Trophoblast cell (in vitro differentiated cells and primary cell): ENCODE measurements around the gene IFITM10.

Source experiments
- DNase-seq, 2 donors: peaks; one replicate each; pipeline ENCODE4 v3.0.0-alpha.2; 2016
- H2AFZ ChIP-seq: 2 replicates; pipeline ENCODE4 v1.6.1; 2013; ENCODE audit warnings: low read length, moderate library complexity, mild to moderate bottlenecking; ENCODE audit not compliant: insufficient read depth, poor library complexity
- H2AK5ac ChIP-seq: 2 replicates; pipeline ENCODE4 v1.6.1; 2013; ENCODE audit warnings: mild to moderate bottlenecking, low read length
- H2BK120ac ChIP-seq: 2 replicates; pipeline ENCODE4 v1.6.1; 2013; ENCODE audit warnings: low read length, mild to moderate bottlenecking, moderate library complexity; ENCODE audit not compliant: insufficient read depth, poor library complexity
- H2BK12ac ChIP-seq: 2 replicates; pipeline ENCODE4 v1.6.1; 2013; ENCODE audit warnings: mild to moderate bottlenecking, low read length, moderate library complexity
- H2BK5ac ChIP-seq: 2 replicates; pipeline ENCODE4 v1.6.1; 2013; ENCODE audit warnings: low read length, low read depth, moderate library complexity, mild to moderate bottlenecking; ENCODE audit not compliant: poor library complexity
- H3K14ac ChIP-seq: 2 replicates; pipeline ENCODE4 v1.6.1; 2013; ENCODE audit warnings: mild to moderate bottlenecking, low read length
- H3K18ac ChIP-seq: 2 replicates; pipeline ENCODE4 v1.6.1; 2013; ENCODE audit warnings: mild to moderate bottlenecking, low read length
- H3K23ac ChIP-seq: 2 replicates; pipeline ENCODE4 v1.6.1; 2013; ENCODE audit warnings: low read length
- H3K27ac ChIP-seq: 2 replicates; pipeline ENCODE4 v1.5.1; 2013; ENCODE audit warnings: low read depth, mild to moderate bottlenecking, inconsistent platforms, low read length, moderate library complexity
- H3K27me3 ChIP-seq: 2 replicates; pipeline ENCODE4 v1.6.1; 2013; ENCODE audit warnings: inconsistent platforms, mild to moderate bottlenecking, low read length, moderate library complexity; ENCODE audit not compliant: insufficient read depth
- H3K36me3 ChIP-seq, 2 experiments: 1 replicate in 1 of 2; 2 replicates in 1 of 2; pipeline ENCODE4 v1.6.1; 2013; ENCODE audit warnings: low read length in 2 of 2, mild to moderate bottlenecking in 2 of 2, moderate library complexity in 1 of 2; ENCODE audit not compliant: insufficient read depth in 2 of 2, control insufficient read depth in 1 of 2
- H3K4ac ChIP-seq: 2 replicates; pipeline ENCODE4 v1.6.1; 2013; ENCODE audit warnings: low read depth, mild to moderate bottlenecking, low read length, moderate library complexity
- H3K4me1 ChIP-seq, 2 experiments: 1 replicate in 1 of 2; 2 replicates in 1 of 2; pipeline ENCODE4 v1.6.1; 2013; ENCODE audit warnings: low read length in 2 of 2, mild to moderate bottlenecking in 2 of 2, moderate library complexity in 1 of 2; ENCODE audit not compliant: insufficient read depth in 2 of 2, control insufficient read depth in 1 of 2
- H3K4me2 ChIP-seq: 2 replicates; pipeline ENCODE4 v1.6.1; 2013; ENCODE audit warnings: inconsistent platforms, mild to moderate bottlenecking, low read length, moderate library complexity
- H3K4me3 ChIP-seq: 2 replicates; pipeline ENCODE4 v1.5.1; 2013; ENCODE audit warnings: mild to moderate bottlenecking, low read depth, low read length, inconsistent platforms
- H3K79me1 ChIP-seq: one replicate; pipeline ENCODE4 v1.6.1; 2013; ENCODE audit warnings: low read length
- H3K79me2 ChIP-seq: 2 replicates; pipeline ENCODE4 v1.6.1; 2013; ENCODE audit warnings: low read length, mild to moderate bottlenecking; ENCODE audit not compliant: control insufficient read depth, insufficient read depth, poor library complexity
- H3K9ac ChIP-seq: 2 replicates; pipeline ENCODE4 v1.6.1; 2013; ENCODE audit warnings: mild to moderate bottlenecking, low read length
- H3K9me3 ChIP-seq: 2 replicates; pipeline ENCODE4 v1.6.1; 2013; ENCODE audit warnings: low read depth, mild to moderate bottlenecking, control low read depth, inconsistent platforms, low read length; ENCODE audit not compliant: insufficient read depth
- H4K12ac ChIP-seq: 2 replicates; pipeline ENCODE4 v1.6.1; 2013; ENCODE audit warnings: low read depth, mild to moderate bottlenecking, low read length, moderate library complexity
- H4K8ac ChIP-seq: 2 replicates; pipeline ENCODE4 v1.6.1; 2013; ENCODE audit warnings: low read depth, mild to moderate bottlenecking, low read length, moderate library complexity
- H4K91ac ChIP-seq: one replicate; pipeline ENCODE4 v1.6.1; 2013; ENCODE audit warnings: low read depth, mild to moderate bottlenecking, low read length, moderate library complexity
- WGBS: extraction: QIAGEN DNeasy Blood & Tissue Kit; methylation state at CpG from one replicate; pipeline ENCODE4 v1.1.7; 2013; ENCODE audit warnings: missing lambda C conversion rate; ENCODE audit not compliant: insufficient read length, insufficient coverage; ENCODE audit errors: extremely low coverage; 5-methylcytosine and 5-hydroxymethylcytosine counted together

The IFITM10 gene

GRCh38 chr11:1707751-1708150 lies 42.6 kb downstream of the IFITM10 start:
- H3K79me2 ChIP-seq, result no peaks in the 10 kb centered on the region
- no peak overlapping the region for H3K18ac ChIP-seq
- no peak overlapping the region for H3K4me2 ChIP-seq
- no peak overlapping the region for H3K23ac ChIP-seq
- H3K27me3 ChIP-seq, result no peaks in the 10 kb centered on the region
- no peak overlapping the region for H2AK5ac ChIP-seq
- no peak overlapping the region for H3K27ac ChIP-seq
- no CpG with 5 or more reads among the region's 4 CpGs for WGBS
- H3K36me3 ChIP-seq, result no peaks in the 10 kb centered on the region
- peaks cover 3% of the 10 kb centered on the region in 2 experiments for H3K4me1 ChIP-seq
- H3K79me1 ChIP-seq, result no peaks in the 10 kb centered on the region
- H2BK12ac ChIP-seq, result no peak overlapping the region
- no peak overlapping the region for H3K14ac ChIP-seq
- no peak overlapping the region for H2AFZ ChIP-seq
- no peak overlapping the region for H4K91ac ChIP-seq
- no peak overlapping the region for H4K8ac ChIP-seq
- no peak overlapping the region for H3K4me3 ChIP-seq
- no peak overlapping the region for H3K4ac ChIP-seq
- no peak overlapping the region for H3K9ac ChIP-seq
- no peak for DNase-seq
- H4K12ac ChIP-seq, result no peak overlapping the region
- no peaks in the 10 kb centered on the region for H3K9me3 ChIP-seq
- no peak overlapping the region for H2BK5ac ChIP-seq
- no peak overlapping the region for H2BK120ac ChIP-seq

GRCh38 chr11:1706634-1707400 lies 43.6 kb downstream of the IFITM10 start:
- H3K18ac ChIP-seq, result no peak overlapping the region
- H3K27ac ChIP-seq, result no peak overlapping the region
- no peak overlapping the region for H2BK5ac ChIP-seq
- H2BK120ac ChIP-seq, result no peak overlapping the region
- H3K4me3 ChIP-seq, result no peak overlapping the region
- no peak overlapping the region for H3K4ac ChIP-seq
- no peaks in the 10 kb centered on the region for H3K27me3 ChIP-seq
- H3K4me1 ChIP-seq, result peaks cover 3% of the 10 kb centered on the region in 2 experiments
- H3K23ac ChIP-seq, result no peak overlapping the region
- H4K8ac ChIP-seq, result no peak overlapping the region
- no peak overlapping the region for H2AFZ ChIP-seq
- H3K14ac ChIP-seq, result no peak overlapping the region
- H2BK12ac ChIP-seq, result no peak overlapping the region
- no peak overlapping the region for H3K9ac ChIP-seq
- no peak overlapping the region for H4K91ac ChIP-seq
- DNase-seq, result no peak
- no peaks in the 10 kb centered on the region for H3K79me2 ChIP-seq
- H4K12ac ChIP-seq, result no peak overlapping the region
- no peaks in the 10 kb centered on the region for H3K79me1 ChIP-seq
- WGBS, result no CpG with 5 or more reads among the region's 17 CpGs
- H3K4me2 ChIP-seq, result no peak overlapping the region
- H2AK5ac ChIP-seq, result no peak overlapping the region
- H3K9me3 ChIP-seq, result no peaks in the 10 kb centered on the region
- H3K36me3 ChIP-seq, result no peaks in the 10 kb centered on the region

DNA sequence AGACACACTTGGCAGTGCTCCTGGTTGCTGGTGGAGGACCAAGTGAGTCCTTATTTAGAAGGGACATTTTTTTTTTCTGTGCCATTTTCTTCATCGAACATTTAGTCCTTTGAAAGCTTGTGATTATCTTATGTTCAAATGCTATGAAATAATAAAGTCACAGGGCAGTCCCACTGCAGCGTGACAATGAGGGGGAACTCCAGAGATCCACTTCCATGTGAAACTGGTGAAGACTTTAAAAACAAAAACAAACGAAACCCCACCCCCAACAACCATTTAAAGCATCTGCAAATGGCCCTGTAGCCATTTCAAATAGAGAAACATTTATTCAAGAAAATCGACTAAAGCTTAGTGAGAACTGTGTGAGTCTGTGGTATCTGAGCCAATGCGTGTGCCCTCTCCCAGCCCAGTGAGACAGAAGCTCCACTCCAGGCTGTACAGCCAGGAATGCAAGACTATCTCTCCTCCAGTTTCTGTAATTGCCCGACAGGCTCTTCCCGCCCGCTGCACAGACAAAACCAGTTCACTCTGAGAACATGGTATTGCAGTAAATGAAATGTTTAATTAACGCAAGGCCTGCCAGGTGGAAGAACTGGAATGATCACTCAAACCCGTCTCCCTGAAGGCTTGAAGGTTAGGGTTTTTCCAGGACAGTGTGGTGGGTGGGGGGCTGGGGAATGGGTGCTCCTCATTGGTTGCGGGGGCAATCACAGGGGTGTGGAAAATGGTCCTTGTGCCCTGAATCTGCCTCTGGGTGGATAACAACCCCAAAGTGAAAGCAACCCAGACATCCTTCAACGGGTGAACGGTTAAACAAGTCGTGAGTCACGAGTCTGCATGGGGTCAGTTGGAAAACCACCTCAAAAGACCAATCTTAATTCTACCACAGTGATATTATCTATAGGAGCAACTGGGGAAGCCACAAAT lies 45.0 kb downstream of the IFITM10 start:
- peak in 1 of 2 donors; percentile 4 for DNase-seq
- no peak overlapping the region for H3K23ac ChIP-seq
- no peak overlapping the region for H3K4me2 ChIP-seq
- H3K9me3 ChIP-seq, result no peaks in the 10 kb centered on the region
- no peak overlapping the region for H4K8ac ChIP-seq
- no peak overlapping the region for H3K9ac ChIP-seq
- H3K14ac ChIP-seq, result no peak overlapping the region
- H2AK5ac ChIP-seq, result no peak overlapping the region
- H3K18ac ChIP-seq, result no peak overlapping the region
- no peaks in the 10 kb centered on the region for H3K36me3 ChIP-seq
- no peak overlapping the region for H4K12ac ChIP-seq
- no peaks in the 10 kb centered on the region for H3K27me3 ChIP-seq
- no CpG with 5 or more reads among the region's 15 CpGs for WGBS
- peaks cover 3% of the 10 kb centered on the region in 2 experiments for H3K4me1 ChIP-seq
- no peak overlapping the region for H2BK12ac ChIP-seq
- no peak overlapping the region for H3K27ac ChIP-seq
- H3K4me3 ChIP-seq, result no peak overlapping the region
- H2BK5ac ChIP-seq, result no peak overlapping the region
- H3K79me1 ChIP-seq, result no peaks in the 10 kb centered on the region
- no peaks in the 10 kb centered on the region for H3K79me2 ChIP-seq
- H2BK120ac ChIP-seq, result no peak overlapping the region
- H2AFZ ChIP-seq, result no peak overlapping the region
- H4K91ac ChIP-seq, result no peak overlapping the region
- H3K4ac ChIP-seq, result no peak overlapping the region

DNA sequence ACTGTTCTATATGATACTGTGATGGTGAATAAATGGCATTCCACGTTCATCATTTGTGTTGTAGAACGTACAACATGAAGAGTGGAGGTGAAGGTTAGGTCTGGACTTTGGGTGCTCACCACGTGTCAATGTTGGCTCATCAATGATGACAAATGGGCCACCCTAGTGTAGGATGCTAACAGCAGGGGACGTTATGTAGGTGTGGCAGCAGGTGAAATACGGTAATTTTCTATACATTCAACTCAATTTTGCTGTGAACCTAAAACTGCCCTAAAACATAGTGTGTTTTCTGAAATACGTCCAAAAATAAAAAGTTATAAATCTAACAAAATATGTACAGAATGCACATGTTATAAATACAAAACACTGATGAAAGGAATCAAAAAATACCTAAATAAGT lies 47.2 kb downstream of the IFITM10 start:
- no peak overlapping the region for H2BK12ac ChIP-seq
- H3K79me1 ChIP-seq, result no peaks in the 10 kb centered on the region
- WGBS, result no CpG with 5 or more reads among the region's 6 CpGs

More for the DNA sequence above, 47.2 kb downstream of the IFITM10 start:
- Histone ChIP-seq H3K9ac (no peak overlapping the region), H4K8ac (no peak overlapping the region), H4K91ac (no peak overlapping the region), H2BK5ac (no peak overlapping the region), H3K27me3 (no peaks in the 10 kb centered on the region), H3K4me3 (no peak overlapping the region), H2AK5ac (no peak overlapping the region), H3K4me2 (no peak overlapping the region), H3K9me3 (no peaks in the 10 kb centered on the region), H3K14ac (no peak overlapping the region), H4K12ac (no peak overlapping the region), H3K27ac (no peak overlapping the region), H3K79me2 (no peaks in the 10 kb centered on the region), H2BK120ac (no peak overlapping the region), H3K23ac (no peak overlapping the region), H3K4ac (no peak overlapping the region), H3K36me3 (no peaks in the 10 kb centered on the region), H3K18ac (no peak overlapping the region), H3K4me1 (peaks cover 3% of the 10 kb centered on the region in 2 experiments), H2AFZ (no peak overlapping the region)
- DNase-seq, result no peak
